ENCODE results near the gene SPHK2.

- peak in 1 of 6 experiments; percentile 20 for TF ChIP-seq CTCF (IDR thresholded peaks at IDR 0.05)
- no peak for TF ChIP-seq POLR2A (IDR thresholded peaks at IDR 0.05)
Measured at GRCh38 chr19:48619692-48620585, 633 bp downstream of the SPHK2 start.
